Epidermal melanocyte (primary cell): Measurements from ENCODE around the gene TMEM163.
"Not testable (repeated sequence)": the region's sequence is repeated elsewhere in the genome, so short reads cannot be mapped to it uniquely, and the experiment has no call there.

Experiments used
- DNase-seq: peaks from one replicate; pipeline ENCODE4 v3.0.0; 2011; ENCODE audit warnings: low spot score; ENCODE audit not compliant: insufficient read length

The TMEM163 gene

DNA sequence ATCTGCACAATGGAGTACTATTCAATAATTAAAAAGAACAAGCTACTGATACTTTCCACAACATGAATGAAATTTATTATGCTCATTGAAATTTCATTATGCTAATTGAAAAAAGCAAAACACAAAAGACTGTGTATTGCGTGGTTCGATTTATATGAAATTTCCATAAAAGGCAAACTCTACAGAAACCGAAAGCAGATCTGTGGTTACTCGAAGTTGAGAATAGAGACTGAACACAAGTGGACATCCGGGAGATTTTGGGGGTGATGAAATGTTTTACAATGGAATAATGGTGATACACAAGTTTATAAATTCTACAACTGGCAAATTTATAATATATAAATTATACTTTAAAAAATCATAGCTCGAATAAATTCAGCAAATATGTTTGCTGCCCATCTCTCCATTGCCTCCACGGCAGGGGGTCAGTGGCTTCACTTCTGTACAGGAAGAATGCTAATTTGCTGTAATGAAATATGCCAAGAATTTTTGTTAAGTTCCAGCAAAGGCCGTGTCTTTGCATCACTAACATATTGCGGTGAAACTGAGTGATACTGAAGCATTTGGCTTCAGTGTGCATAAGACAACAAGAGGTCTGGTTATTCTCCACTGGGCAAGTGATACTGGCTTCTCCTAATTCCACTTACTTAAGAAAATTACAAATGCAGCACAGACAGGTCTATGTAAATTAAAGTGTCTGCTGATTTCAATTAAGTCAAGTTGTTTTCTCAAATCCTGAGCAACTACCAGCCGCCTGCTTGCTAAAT is 96.7 kb downstream of the TMEM163 start:
- DNase-seq: no peak

DNA sequence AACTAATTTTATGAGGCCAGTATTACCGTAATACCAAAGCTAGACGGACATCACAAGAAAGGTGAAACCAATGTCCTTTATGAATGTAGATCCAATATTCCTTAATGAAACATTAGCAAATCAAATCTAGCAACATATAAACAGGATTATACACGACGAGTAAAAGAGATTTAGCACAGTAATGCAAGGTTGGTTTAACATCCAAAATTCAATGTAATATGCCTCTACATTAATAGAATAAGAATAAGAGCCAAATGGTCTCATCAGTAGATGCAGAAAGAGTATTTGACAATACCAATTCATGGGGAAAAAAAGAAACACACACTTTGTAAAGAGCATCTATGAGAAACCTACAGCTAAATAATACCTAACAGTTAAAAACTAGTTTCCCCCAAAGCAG is 99.5 kb downstream of the TMEM163 start:
- no peak for DNase-seq

DNA sequence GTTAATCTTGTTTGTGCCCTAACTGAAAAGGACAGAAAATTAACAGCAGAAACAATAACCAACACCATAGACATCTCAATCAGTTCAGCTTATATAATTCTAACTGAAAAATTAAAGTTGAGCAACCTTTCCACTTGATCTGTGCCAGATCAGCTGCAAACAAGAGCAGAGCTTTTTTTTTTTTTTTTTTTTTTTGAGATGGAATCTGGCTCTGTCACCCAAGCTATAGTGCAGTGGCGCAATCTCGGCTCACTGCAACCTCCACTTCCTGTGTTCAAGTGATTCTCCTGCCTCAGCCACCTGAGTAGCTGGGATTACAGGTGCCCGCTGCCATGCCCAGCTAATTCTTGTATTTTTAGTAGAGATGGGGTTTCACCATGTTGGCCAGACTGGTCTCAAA is 103.3 kb downstream of the TMEM163 start:
- not testable (repeated sequence) for DNase-seq

DNA sequence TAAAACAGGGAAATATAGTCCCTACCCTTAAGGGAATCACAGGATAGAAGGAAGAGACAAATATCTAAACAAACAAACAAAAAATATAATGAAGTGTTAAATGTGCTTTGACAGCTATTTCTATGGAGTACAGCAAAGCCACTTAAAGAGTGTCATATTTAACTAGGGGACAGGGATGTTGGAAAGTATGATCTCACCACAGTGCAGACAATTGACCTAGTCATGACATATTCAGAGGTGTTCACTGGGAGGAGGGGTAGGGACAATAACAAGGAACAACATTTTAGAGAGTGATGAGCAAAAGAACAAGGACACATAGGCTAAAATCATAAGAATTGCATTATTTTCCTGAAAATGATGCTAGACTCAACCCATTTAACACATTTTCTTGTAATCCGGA is 107.5 kb downstream of the TMEM163 start:
- DNase-seq: no peak

DNA sequence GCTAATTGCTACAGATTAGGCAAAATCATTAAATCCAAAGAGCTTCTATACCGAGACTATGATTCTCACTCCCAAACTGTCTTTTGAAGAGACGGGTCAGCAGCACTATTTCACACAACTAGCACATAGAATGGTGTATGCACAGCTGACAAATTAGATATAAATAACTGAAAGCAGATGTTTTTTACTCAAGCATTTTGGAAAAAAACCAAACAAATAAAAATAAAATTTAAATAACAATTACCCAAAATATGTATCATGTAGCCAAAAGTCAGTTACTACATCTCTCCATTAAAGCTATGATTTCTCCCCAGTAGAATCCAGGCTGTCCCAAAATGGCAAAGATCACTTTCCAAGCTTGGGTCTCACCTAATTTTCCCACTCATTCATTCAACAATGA is 107.9 kb downstream of the TMEM163 start:
- DNase-seq: no peak

DNA sequence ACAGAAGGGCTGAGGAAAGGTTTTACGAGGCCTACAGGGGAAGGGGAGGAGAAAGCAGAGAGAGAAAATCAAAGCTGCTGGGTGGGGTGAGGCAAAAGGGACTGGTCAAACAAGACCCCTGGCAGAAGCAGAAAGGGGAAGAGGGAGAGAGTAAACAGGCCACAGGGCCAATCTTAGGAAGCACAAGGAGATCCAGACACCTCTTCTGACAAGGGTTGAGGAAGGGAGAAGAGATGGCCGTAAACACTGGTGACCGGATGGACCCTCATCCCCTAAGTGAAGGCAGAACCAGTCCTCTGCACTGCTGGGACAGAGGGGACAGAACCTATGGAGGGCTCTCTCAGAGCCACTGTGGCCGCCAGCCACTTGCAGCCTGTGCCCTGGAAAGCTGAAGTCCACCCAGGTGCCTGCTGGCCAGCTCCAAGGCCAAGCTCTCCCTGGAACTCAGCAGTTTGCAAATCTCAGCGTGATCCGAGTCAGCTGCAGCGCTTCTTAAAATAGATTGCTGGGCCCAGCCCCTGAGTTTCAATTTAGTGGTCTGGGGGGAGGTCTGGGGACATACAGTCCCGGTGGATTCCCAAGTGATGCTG is 108.8 kb downstream of the TMEM163 start:
- no peak for DNase-seq

DNA sequence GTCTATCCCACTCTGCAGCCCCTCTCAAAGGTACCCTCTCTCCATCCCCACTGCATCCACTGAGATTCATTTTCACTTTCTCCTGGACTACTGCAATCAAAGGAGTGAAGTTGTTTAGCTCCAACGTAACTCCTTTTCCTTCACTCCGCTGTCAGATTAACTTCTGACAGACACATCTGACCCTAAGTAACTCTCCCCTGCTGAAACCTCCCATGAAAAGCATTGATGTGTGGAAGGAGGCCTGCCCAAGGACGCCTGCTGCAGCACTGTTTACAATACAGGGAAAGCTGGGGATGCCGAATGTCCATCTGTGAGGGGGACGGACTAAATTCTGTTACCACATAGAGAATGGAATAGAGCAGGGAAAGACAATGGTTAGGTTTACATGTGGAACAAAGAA is 114.8 kb downstream of the TMEM163 start:
- DNase-seq: no peak

DNA sequence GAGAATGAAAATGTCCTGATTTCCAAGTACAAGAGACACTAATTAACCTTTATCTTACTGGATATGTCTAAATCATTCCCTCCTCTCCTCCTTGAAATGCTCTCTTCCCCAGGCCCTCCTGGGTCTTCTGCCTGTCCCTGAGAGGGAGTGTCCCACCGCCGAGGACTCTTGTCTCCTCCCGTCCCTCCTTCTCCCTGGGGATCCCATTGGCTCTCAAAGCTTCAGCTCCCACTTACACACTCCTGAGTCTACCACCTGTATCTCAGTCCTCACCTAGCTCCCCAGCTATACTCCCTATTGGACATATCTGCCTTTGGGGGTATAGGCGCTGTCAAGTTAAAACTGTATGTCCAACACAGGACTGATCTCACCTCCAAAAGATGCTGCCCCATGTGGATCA is 116.1 kb downstream of the TMEM163 start:
- no peak for DNase-seq

DNA sequence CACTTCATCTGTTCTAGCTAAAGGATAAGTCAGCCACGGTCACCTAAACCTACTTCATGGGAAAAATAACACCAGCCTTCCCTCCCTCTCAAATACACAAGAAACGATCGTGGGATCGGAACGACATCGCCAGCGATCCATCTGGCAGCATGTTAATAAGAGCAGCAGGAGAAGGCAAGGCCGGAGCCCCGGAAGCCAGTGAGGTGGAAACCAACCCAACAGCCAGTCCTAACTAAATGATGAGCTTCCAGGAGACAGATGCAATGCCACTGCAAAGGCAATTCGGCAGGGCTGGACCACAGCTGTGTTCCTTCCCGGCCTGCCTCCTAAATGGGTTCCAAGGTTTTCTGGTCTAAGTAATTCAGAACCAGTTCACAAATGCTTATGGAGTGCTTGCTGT is 117.5 kb downstream of the TMEM163 start:
- DNase-seq: no peak

DNA sequence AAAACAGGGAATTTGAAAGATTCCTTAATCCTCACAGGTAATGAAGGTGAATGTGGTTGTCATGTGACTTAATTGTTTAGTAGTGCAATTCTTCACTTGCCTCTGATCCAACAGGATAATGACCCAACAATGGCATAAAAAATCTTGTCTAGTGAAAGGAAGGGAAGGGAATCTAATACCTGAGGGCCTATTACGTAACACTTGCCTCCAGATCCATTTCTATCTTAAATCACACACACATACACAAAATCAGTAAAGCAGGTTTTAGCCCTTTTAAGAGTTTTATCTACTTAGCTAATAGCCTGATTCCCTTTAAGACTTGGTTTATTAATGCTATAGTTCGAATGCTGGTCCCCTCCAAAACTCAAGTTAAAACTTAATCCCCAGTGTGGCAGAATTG is 118.6 kb downstream of the TMEM163 start:
- no peak for DNase-seq

DNA sequence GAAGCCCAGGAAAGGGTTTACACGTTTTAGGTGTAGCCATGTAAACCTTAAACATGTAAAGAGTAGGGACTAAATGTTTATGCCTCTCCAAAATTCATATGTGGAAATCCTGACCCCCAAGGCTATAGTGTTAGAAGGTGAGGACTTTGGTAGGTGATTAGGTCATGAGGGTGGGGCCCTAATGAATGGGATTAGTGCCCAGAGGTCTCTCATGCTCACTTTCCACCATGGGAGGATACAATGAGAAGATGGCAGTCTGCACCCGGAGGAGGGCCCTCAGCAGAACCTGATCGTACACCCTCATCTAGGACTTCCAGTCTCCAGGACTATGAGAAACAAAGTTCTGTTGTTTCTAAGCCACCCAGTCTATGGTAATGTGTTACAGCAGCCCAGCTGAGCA is 119.6 kb downstream of the TMEM163 start:
- no peak for DNase-seq

DNA sequence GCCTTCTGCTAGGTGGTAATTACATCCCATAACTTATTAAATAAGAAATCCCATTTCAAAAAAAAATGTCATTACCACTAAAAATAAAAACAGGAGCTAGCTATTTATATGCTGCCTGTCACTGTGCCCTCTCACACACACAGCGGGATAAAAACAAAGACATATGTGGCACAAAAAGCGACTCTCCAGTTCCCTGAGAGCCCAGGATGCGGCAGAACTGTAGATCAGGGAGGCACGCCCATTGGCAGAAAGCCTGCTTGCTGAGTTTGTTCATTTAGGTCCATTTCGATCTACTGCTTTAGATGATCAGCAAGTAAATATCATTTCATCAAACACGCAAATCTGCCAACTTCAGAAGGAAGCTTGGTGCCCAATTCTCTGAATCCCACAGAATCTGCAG is 124.4 kb downstream of the TMEM163 start:
- no peak for DNase-seq

DNA sequence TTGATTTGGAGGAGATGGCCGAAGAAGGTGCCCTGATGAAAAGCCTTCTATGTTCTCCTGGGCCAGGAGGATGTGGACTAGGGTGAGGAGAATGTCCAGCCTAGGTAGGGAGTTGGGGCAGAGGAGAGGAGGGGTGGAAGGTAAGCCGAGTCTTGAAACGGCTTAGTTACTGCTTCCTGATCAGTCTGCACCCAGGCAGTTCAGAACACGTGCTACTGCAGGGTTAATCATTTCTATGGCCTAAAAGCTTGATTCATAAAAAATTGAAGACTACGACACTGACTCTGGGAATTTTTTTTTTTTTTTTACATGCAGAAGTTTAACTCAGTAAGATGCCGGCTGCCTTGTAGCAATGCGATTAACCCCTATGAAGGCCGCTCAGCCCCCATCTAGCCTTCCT is 125.3 kb downstream of the TMEM163 start:
- DNase-seq: no peak

DNA sequence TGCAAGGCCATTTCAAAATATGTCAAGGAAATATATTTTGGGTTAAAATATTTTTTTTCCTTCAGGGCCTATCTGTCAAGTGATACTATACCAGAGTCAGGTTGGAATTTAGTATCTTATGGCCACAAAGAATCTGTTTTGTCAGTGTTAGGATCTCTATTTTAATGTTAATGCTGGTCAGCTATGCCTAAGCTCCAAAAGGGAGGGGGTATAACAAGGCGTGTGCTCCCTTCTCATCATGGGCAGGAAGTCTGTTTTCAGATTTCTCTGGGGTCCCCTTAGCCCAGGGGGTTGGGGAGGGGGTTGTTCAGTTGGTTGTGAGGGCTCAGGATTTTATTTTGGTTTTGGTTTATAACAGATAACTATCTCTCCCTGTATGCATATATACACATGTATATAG is 126.4 kb downstream of the TMEM163 start:
- no peak for DNase-seq

DNA sequence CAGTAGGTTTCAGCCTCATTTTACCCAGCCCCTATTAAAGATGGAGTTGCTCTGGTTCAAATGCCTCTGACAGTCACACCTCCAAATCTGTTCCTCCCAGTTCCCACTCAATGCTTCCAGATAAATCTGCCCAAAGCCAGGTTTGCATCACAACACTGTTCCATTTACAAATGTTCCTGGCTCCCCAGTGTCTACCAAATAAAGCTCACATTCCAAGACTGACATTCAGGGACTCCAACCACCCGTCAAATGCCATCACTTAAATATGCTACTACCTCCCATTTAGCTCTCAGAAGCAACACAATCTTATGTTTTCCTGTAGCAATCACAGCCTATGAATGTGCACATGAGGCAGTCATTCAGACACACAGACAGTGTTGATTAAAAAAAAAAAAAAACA is 127.3 kb downstream of the TMEM163 start:
- no peak for DNase-seq

DNA sequence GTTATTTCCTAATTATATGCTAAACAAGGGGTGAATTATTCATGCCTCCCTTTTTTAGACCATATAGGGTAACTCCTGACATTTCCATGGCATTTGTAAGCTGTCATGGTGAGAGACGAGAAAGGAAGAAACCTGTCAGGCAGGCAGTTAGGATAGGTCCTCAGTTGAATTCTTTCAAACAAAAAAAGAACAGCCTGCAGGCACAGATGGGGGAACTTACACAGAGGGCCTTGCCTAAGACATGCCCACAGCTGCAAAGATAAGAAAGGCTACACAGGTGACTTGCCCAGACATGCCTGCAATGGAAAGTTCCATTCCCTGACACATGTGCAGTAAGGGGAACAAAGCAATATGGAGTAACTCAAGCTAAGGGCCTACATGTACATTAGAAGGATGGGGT is 128.1 kb downstream of the TMEM163 start:
- no peak for DNase-seq

DNA sequence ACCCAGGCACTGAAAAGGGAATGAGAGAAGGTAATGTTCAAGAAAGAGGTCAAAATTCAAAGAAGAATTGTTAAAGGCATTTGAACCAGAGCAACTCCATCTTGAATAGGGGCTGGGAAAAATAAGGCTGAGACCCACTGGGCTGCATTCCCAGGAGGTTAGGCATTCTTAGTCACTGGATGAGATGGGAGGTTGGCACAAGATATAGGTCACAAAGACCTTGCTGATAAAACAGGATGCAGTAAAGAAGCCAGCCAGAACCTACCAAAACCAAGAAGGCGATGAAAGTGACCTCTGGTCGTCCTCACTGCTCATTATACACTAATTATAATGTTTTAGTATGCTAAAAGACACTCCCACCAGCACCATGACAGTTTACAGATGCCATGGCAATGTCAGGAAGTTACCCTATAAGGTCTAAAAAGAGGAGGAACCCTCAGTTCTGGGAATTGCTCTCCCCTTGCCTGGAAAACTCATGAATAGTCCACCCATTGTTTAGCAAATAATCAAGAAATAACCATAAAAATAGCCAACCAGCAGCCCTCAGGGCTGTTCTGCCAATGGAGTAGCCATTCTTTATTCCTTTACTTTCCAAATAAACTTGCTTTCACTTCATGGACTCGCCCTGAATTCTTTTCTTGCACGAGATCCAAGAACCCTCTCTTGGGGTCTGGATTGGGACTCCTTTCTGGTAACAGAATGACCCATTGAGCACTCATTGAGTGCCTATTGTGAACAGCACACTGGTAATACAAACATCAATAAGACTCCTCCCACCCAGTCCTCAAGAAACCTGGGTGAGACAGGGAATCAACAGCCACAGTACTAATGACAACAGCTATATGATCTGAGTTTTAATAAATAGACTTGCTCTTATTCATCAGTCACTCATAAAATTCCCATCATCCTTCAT is 129.4 kb downstream of the TMEM163 start:
- not testable (repeated sequence) for DNase-seq

DNA sequence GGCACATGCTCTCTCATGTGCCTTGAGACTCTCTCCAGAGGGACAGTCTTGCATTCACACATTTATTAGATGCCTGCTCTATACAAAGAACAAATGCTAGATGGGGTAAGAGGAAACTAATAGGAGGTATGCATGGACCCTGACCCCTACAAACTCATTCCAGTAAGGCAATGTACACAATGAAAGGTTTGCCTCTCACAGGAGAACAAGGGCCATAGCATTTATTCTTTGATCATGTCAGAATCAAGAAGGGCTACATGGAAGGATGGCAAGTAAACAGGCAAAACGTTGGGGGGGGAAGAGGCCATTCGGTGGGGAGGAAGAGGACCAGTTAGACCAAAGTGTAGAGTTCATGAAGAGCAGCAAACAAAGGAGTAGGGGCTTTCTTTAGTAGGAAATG is 130.2 kb downstream of the TMEM163 start:
- no peak for DNase-seq

DNA sequence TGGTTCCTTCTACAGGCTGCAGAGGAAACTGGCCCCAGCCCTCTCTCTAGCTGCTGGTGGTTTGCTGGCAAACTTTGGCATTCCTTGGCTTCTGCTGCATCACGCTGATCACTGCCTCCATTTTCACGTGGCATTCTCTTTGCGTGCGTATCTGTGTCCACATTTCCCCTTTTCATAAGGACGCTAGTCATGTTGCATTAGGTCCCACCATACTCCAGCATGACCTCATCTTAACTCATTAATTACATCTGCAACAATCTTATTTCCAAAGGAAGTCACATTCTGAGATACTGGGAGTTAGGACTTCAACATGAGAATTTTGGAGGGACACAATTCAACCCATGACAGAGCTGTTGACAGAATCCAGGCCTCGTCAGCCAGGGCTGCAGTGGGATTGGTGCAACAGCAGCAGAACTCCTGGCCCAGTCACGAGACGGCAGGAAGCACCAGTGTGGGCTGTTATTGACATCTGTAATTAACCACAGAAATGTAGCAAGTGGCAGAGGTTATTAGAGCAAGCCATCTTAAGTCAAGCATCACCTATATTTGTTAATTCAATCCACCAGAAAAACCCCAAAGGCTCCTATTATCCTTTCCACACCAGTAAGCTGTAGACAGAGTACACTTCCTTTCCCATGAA is 132.4 kb downstream of the TMEM163 start:
- DNase-seq: no peak

DNA sequence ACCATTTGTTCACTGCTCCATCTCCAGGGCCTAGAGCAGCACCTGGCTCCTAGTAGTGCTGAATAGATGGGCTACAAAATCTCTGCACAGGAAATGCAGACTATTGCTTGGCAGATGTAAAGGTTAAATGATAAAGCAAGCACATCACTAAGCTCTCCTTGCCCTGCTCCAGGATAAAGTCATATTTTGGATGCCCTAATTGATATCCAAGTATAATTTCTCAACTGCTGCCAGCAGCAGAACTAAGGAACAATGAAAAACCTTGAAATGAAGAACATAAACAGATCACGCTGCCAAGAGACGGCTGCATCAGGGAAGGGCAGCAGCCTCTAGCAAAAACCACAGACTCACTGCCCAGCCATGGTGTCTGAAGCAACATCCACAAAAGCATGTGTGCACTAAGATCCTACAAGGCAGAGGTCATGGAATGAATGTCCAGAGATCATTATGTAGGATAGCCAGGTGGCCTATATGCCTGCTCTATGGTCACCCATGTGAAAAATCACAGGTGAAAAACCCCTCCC is 134.7 kb downstream of the TMEM163 start:
- DNase-seq: no peak

DNA sequence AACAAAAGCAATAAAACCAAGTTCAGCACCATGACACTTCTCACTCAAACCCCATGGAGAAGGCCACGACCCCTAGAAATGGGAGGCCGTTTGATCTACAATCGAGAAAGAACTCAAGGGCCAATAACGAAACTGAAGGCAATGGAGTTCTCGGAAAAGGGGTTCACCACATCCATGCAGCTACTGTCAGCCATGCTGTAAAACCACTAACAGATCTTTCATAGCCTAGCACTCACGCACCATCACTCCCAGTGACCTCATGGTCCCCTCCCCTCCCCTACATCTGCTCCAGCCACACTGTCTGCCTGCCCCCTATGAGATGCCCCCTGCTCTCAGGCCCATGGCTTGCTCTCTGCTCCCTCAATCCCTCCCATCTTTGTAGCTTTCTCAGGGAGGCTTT is 135.3 kb downstream of the TMEM163 start:
- no peak for DNase-seq

DNA sequence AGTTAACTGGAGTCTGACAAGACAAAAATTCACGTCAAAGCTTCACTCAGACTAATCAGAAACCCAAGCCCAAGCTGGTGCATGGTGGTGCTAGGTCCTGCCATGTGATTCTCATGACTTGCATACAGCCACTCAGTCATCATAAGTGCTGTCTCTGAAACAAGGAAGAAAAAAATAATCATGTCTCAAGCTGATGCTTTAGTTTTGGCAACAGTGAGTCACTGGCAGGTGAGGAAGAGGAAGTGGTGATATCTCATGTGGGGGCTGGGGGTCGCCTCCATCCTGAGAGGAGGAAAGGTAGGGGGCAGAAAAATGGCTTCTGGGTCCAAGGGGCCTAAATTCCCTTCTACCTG is 136.3 kb downstream of the TMEM163 start:
- no peak for DNase-seq
